Liver (tissue), 9 donors: Measurements from ENCODE around the gene ANKFY1. TPM values are rescaled to one million over a fixed set of nuclear protein-coding genes. Genes with fewer than 3 reads are reported as not detected.

Experiments used
- DNase-seq: peaks from one replicate; pipeline ENCODE4 v3.0.0-alpha.2; 2017; ENCODE audit warnings: low spot score
- H3K27ac ChIP-seq, 2 donors: one replicate each; pipeline ENCODE4 v1.7.0; 2013; ENCODE audit warnings: inconsistent platforms in 2 of 2, low read length in 2 of 2, control low read depth in 1 of 2, low read depth in 1 of 2, mild to moderate bottlenecking in 1 of 2
- H3K27me3 ChIP-seq, 4 donors: one replicate each; pipeline versions ENCODE4 v1.6.1 to v1.7.0; 2013; ENCODE audit warnings: low read length in 3 of 4, inconsistent platforms in 1 of 4, mild to moderate bottlenecking in 1 of 4, moderate library complexity in 1 of 4; ENCODE audit not compliant: control insufficient read depth in 4 of 4, insufficient read depth in 4 of 4
- H3K36me3 ChIP-seq, 4 donors: one replicate each; pipeline versions ENCODE4 v1.6.1 to v1.7.0; 2013; ENCODE audit warnings: low read length in 3 of 4, mild to moderate bottlenecking in 3 of 4, low read depth in 1 of 4, moderate library complexity in 1 of 4; ENCODE audit not compliant: control insufficient read depth in 4 of 4, insufficient read depth in 3 of 4
- H3K4me1 ChIP-seq, 4 donors: one replicate each; pipeline versions ENCODE4 v1.6.1 to v1.7.0; 2013; ENCODE audit warnings: low read length in 3 of 4, mild to moderate bottlenecking in 3 of 4, moderate library complexity in 1 of 4; ENCODE audit not compliant: control insufficient read depth in 4 of 4, insufficient read depth in 4 of 4
- H3K4me3 ChIP-seq, 3 donors: one replicate each; pipeline versions ENCODE4 v1.6.1 to v1.7.0; 2013; ENCODE audit warnings: low read length in 3 of 3, control low read depth in 1 of 3, low read depth in 1 of 3, mild to moderate bottlenecking in 1 of 3
- H3K9ac ChIP-seq, 2 donors: one replicate each; pipeline ENCODE4 v1.7.0; 2013; ENCODE audit warnings: low read length in 2 of 2, mild to moderate bottlenecking in 2 of 2, moderate library complexity in 2 of 2, control low read depth in 1 of 2, low read depth in 1 of 2
- H3K9me3 ChIP-seq, 4 donors: one replicate each; pipeline versions ENCODE4 v1.6.1 to v1.7.0; 2013; ENCODE audit warnings: low read length in 3 of 4; ENCODE audit not compliant: control insufficient read depth in 4 of 4
- EGR1 ChIP-seq, 2 donors: IDR thresholded peaks; 2 replicates each; pipeline ENCODE4 v1.6.1; 2016 to 2018; ENCODE audit warnings: antibody characterized with exemption in 2 of 2, low read depth in 2 of 2
- FOXA1 ChIP-seq: IDR thresholded peaks from 2 replicates; pipeline ENCODE4 v1.6.1; 2016; ENCODE audit warnings: antibody characterized with exemption
- FOXA2 ChIP-seq: IDR thresholded peaks from 2 replicates; pipeline ENCODE4 v1.6.1; 2016; ENCODE audit warnings: antibody characterized with exemption
- GABPA ChIP-seq, 2 donors: IDR thresholded peaks in 1 of 2; conservative IDR thresholded peaks in 1 of 2; 2 replicates each; pipeline ENCODE4 v1.6.1; 2016; ENCODE audit warnings: antibody characterized with exemption in 2 of 2, mild to moderate bottlenecking in 1 of 2, moderate library complexity in 1 of 2
- JUND ChIP-seq, 2 donors: IDR thresholded peaks; 2 replicates each; pipeline ENCODE4 v1.6.1; 2016; ENCODE audit warnings: antibody characterized with exemption in 2 of 2
- NR2F2 ChIP-seq: IDR thresholded peaks from 2 replicates; pipeline ENCODE4 v1.6.1; 2016; ENCODE audit warnings: antibody characterized with exemption
- RAD21 ChIP-seq, 2 donors: IDR thresholded peaks; 2 replicates each; pipeline ENCODE4 v1.6.1; 2016; ENCODE audit warnings: antibody characterized with exemption in 2 of 2, mild to moderate bottlenecking in 2 of 2
- REST ChIP-seq: IDR thresholded peaks from 2 replicates; pipeline ENCODE4 v1.6.1; 2016; ENCODE audit warnings: antibody characterized with exemption, mild to moderate bottlenecking
- RXRA ChIP-seq, 2 donors: IDR thresholded peaks; 2 replicates each; pipeline ENCODE4 v1.6.1; 2017 to 2018; ENCODE audit warnings: antibody characterized with exemption in 2 of 2, mild to moderate bottlenecking in 1 of 2
- SP1 ChIP-seq: IDR thresholded peaks from 2 replicates; pipeline ENCODE4 v1.6.1; 2018; ENCODE audit warnings: antibody characterized with exemption, mild to moderate bottlenecking
- TAF1 ChIP-seq: conservative IDR thresholded peaks from 2 replicates; pipeline ENCODE4 v1.6.1; 2016; ENCODE audit warnings: antibody characterized with exemption, mild to moderate bottlenecking
- WGBS: extraction: QIAGEN DNeasy Blood & Tissue Kit; methylation state at CpG from one replicate; pipeline ENCODE4 v1.1.7; 2013; 5-methylcytosine and 5-hydroxymethylcytosine counted together
- polyA plus RNA-seq, 2 donors: library from polyadenylated mRNA; stranded (reverse) in 1 of 2; unstranded in 1 of 2; fragments of 200-250 nt in 1 of 2; fragments of >200 nt in 1 of 2; fragmentation: Nextera tagmentation in 1 of 2; extraction: Ambion mirVana in 1 of 2; gene quantifications; one replicate each; pipeline versions ENCODE4 v1.2.1 to v1.2.3, GENCODE V29; 2013 to 2015
- total RNA-seq, 2 donors: library from RNA; depleted of rRNA; stranded (reverse); fragments of >200 nt; gene quantifications; one replicate each; pipeline ENCODE4 v1.2.3, GENCODE V29; 2014
- TF ChIP-seq, protein P1 (sequence below): IDR thresholded peaks from 2 replicates; pipeline ENCODE4 v1.6.1; 2016; ENCODE audit warnings: antibody characterized with exemption
- TF ChIP-seq, protein P2 (sequence below): IDR thresholded peaks from 2 replicates; pipeline ENCODE4 v1.6.1; 2016; ENCODE audit warnings: antibody characterized with exemption
- TF ChIP-seq, protein P3 (sequence below): IDR thresholded peaks from 2 replicates; pipeline ENCODE4 v1.6.1; 2016; ENCODE audit warnings: antibody characterized with exemption
- TF ChIP-seq, protein P4 (sequence below): fragments of 150-350 bp; IDR thresholded peaks from 2 replicates; pipeline ENCODE4 v1.5.1; 2017; ENCODE audit warnings: improper control_type of control experiment, low read depth, low read length; ENCODE audit not compliant: missing input control
- donor health status: healthy.
- donor health status: healthy.
- donor health status: healthy.
- donor health status: healthy.
- donor health status: healthy.

ANKFY1 gene
- total and polyA plus RNA-seq, 4 donors = 6.8 to 38.6 (median 21.9) TPM

- Histone ChIP-seq H3K27ac (no peak overlapping the region), H3K4me3 (no peak overlapping the region), H3K36me3 (peaks cover 8 to 19% (median 14%) of the 10 kb centered on the region in 4 donors), H3K9me3 (no peaks in the 10 kb centered on the region), H3K27me3 (no peaks in the 10 kb centered on the region), H3K9ac (no peak overlapping the region), H3K4me1 (peaks cover 0 to 16% (median 4%) of the 10 kb centered on the region in 4 donors)
- TF ChIP-seq TAF1 (no peak), JUND (IDR thresholded peaks at IDR 0.05) (no peak), RAD21 (IDR thresholded peaks at IDR 0.05) (no peak), NR2F2 (no peak), FOXA1 (no peak), SP1 (no peak), REST (no peak), EGR1 (IDR thresholded peaks at IDR 0.05; ENCODE audit: low read depth in 2 of 2) (no peak), FOXA2 (no peak)
- TF ChIP-seq, protein P1, sequence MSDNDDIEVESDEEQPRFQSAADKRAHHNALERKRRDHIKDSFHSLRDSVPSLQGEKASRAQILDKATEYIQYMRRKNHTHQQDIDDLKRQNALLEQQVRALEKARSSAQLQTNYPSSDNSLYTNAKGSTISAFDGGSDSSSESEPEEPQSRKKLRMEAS = no peak
- TF ChIP-seq, protein P2, sequence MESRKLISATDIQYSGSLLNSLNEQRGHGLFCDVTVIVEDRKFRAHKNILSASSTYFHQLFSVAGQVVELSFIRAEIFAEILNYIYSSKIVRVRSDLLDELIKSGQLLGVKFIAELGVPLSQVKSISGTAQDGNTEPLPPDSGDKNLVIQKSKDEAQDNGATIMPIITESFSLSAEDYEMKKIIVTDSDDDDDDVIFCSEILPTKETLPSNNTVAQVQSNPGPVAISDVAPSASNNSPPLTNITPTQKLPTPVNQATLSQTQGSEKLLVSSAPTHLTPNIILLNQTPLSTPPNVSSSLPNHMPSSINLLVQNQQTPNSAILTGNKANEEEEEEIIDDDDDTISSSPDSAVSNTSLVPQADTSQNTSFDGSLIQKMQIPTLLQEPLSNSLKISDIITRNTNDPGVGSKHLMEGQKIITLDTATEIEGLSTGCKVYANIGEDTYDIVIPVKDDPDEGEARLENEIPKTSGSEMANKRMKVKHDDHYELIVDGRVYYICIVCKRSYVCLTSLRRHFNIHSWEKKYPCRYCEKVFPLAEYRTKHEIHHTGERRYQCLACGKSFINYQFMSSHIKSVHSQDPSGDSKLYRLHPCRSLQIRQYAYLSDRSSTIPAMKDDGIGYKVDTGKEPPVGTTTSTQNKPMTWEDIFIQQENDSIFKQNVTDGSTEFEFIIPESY = no peak
- TF ChIP-seq, protein P3, sequence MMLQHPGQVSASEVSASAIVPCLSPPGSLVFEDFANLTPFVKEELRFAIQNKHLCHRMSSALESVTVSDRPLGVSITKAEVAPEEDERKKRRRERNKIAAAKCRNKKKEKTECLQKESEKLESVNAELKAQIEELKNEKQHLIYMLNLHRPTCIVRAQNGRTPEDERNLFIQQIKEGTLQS = no peak
- WGBS = 90% methylated on average over 11 of the region's 11 CpGs
- DNase-seq = no peak
These were observed 22.2 kb downstream of the ANKFY1 start for GRCh38 chr17:4241535-4241934.

GRCh38 chr17:4236456-4236855 is 27.3 kb downstream of the ANKFY1 start:
- peaks cover 0 to 13% (median 8%) of the 10 kb centered on the region in 4 donors for H3K4me1 ChIP-seq
- no peak for DNase-seq
- WGBS = 64% methylated on average over 3 of the region's 3 CpGs
- no peak overlapping the region for H3K4me3 ChIP-seq
- no peaks in the 10 kb centered on the region for H3K27me3 ChIP-seq
- no peaks in the 10 kb centered on the region for H3K9me3 ChIP-seq
- H3K36me3 ChIP-seq = peaks cover 8 to 25% (median 22%) of the 10 kb centered on the region in 4 donors
- no peak overlapping the region for H3K27ac ChIP-seq
- TF ChIP-seq RXRA (IDR thresholded peaks at IDR 0.05) = no peak
- TF ChIP-seq, protein P1 = no peak
- TF ChIP-seq, protein P4, sequence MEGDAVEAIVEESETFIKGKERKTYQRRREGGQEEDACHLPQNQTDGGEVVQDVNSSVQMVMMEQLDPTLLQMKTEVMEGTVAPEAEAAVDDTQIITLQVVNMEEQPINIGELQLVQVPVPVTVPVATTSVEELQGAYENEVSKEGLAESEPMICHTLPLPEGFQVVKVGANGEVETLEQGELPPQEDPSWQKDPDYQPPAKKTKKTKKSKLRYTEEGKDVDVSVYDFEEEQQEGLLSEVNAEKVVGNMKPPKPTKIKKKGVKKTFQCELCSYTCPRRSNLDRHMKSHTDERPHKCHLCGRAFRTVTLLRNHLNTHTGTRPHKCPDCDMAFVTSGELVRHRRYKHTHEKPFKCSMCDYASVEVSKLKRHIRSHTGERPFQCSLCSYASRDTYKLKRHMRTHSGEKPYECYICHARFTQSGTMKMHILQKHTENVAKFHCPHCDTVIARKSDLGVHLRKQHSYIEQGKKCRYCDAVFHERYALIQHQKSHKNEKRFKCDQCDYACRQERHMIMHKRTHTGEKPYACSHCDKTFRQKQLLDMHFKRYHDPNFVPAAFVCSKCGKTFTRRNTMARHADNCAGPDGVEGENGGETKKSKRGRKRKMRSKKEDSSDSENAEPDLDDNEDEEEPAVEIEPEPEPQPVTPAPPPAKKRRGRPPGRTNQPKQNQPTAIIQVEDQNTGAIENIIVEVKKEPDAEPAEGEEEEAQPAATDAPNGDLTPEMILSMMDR = no peak
- no peak for TF ChIP-seq GABPA (IDR thresholded peaks at IDR 0.05 in 1 of 2, conservative IDR thresholded peaks at IDR 0.05 in 1 of 2)
- H3K9ac ChIP-seq = no peak overlapping the region
